Ovary (tissue), 3 donors: ENCODE results near the gene SRM.

Experiments
- CTCF ChIP-seq, 3 donors: fragments of 450-650 bp in 2 of 3; fragments of 200-600 bp in 1 of 3; IDR thresholded peaks; one replicate each; pipeline versions ENCODE4 v1.5.1 to v1.8.0; 2016 to 2022; ENCODE audit warnings: antibody characterized with exemption in 3 of 3, mild to moderate bottlenecking in 1 of 3
- EP300 ChIP-seq: sonication (generic); formaldehyde crosslinking; IDR thresholded peaks from one replicate; pipeline ENCODE4 v1.6.1; 2017; ENCODE audit warnings: antibody characterized with exemption
- POLR2A ChIP-seq: fragments of 450-650 bp; IDR thresholded peaks from one replicate; pipeline ENCODE4 v1.6.1; 2017; ENCODE audit warnings: antibody characterized with exemption, mild to moderate bottlenecking, moderate library complexity
- donor health status: DM: no; HTN: no; CAD: no.

- TF ChIP-seq CTCF (IDR thresholded peaks at IDR 0.05) (no peak), POLR2A (no peak), EP300 (no peak)
Measured at GRCh38 chr1:11062965-11063401, 3.2 kb upstream of the SRM start.
